Glutamatergic neuron (in vitro differentiated cells): ENCODE data around the gene TMIGD1. TPM values are rescaled to one million over a fixed set of nuclear protein-coding genes. Genes with fewer than 3 reads are reported as not detected.

Experiments
- DNase-seq: peaks from one replicate; pipeline ENCODE4 v3.0.0; 2022
- H3K27ac Mint-ChIP-seq: one replicate; pipeline ENCODE4 v1.8.0; 2020; ENCODE audit warnings: mild to moderate bottlenecking, mixed read lengths, inconsistent platforms; ENCODE audit not compliant: unreplicated experiment
- H3K27me3 Mint-ChIP-seq: one replicate; pipeline ENCODE4 v1.8.0; 2020; ENCODE audit warnings: mild to moderate bottlenecking, moderate library complexity, mixed read lengths, inconsistent platforms; ENCODE audit not compliant: unreplicated experiment
- H3K36me3 Mint-ChIP-seq: one replicate; pipeline ENCODE4 v1.8.0; 2020; ENCODE audit warnings: mild to moderate bottlenecking, mixed read lengths, inconsistent platforms; ENCODE audit not compliant: unreplicated experiment
- H3K4me1 Mint-ChIP-seq: one replicate; pipeline ENCODE4 v1.8.0; 2020; ENCODE audit warnings: mild to moderate bottlenecking, low read depth, mixed read lengths, inconsistent platforms; ENCODE audit not compliant: unreplicated experiment
- H3K4me3 Mint-ChIP-seq: one replicate; pipeline ENCODE4 v1.8.0; 2020; ENCODE audit warnings: mild to moderate bottlenecking, mixed read lengths, inconsistent platforms; ENCODE audit not compliant: unreplicated experiment
- H3K9me3 Mint-ChIP-seq: one replicate; pipeline ENCODE4 v1.8.0; 2020; ENCODE audit warnings: mild to moderate bottlenecking, moderate library complexity, mixed read lengths, inconsistent platforms; ENCODE audit not compliant: unreplicated experiment
- CTCF ChIP-seq: fragments of 200-600 bp; sonication (generic); IDR thresholded peaks from one replicate; pipeline ENCODE4 v1.5.0; 2021; ENCODE audit not compliant: partially characterized antibody, unreplicated experiment
- total RNA-seq: library from RNA; stranded (reverse); fragmentation: NEBNext Ultra II Directional; extraction: Animal tissue kit (Norgen Biotek cat#: 25700); gene quantifications from one replicate; pipeline ENCODE4 v1.2.1, GENCODE V29; 2021; ENCODE audit not compliant: unreplicated experiment

The TMIGD1 gene
- total RNA-seq, 1 donor from 2014 or later = not detected

- Mint-ChIP-seq H3K27me3 (no peaks in the 10 kb centered on the region), H3K9me3 (peaks cover 2% of the 10 kb centered on the region), H3K4me1 (no peaks in the 10 kb centered on the region), H3K27ac (no peak overlapping the region), H3K36me3 (no peaks in the 10 kb centered on the region), H3K4me3 (no peak overlapping the region)
- no peak for DNase-seq
- no peak for TF ChIP-seq CTCF
These were observed 7.0 kb upstream of the TMIGD1 start for GRCh38 chr17:30340801-30341356.

GRCh38 chr17:30339086-30339485, 5.2 kb upstream of the TMIGD1 start:
- no peak for DNase-seq
- Mint-ChIP-seq H3K27ac (no peak overlapping the region), H3K27me3 (no peaks in the 10 kb centered on the region), H3K36me3 (no peaks in the 10 kb centered on the region), H3K9me3 (peaks cover 2% of the 10 kb centered on the region), H3K4me1 (no peaks in the 10 kb centered on the region), H3K4me3 (no peak overlapping the region)
- TF ChIP-seq CTCF = no peak

- no peaks in the 10 kb centered on the region for H3K4me1 Mint-ChIP-seq
- TF ChIP-seq CTCF = no peak
- DNase-seq = no peak
- H3K4me3 Mint-ChIP-seq = no peak overlapping the region
- H3K27me3 Mint-ChIP-seq = no peaks in the 10 kb centered on the region
- no peak overlapping the region for H3K27ac Mint-ChIP-seq
- H3K9me3 Mint-ChIP-seq = peaks cover 2% of the 10 kb centered on the region
- no peaks in the 10 kb centered on the region for H3K36me3 Mint-ChIP-seq
These were observed 3.6 kb upstream of the TMIGD1 start for GRCh38 chr17:30337393-30337999.

- no peaks in the 10 kb centered on the region for H3K27me3 Mint-ChIP-seq
- peak; percentile 76 for TF ChIP-seq CTCF
- H3K9me3 Mint-ChIP-seq = peaks cover 2% of the 10 kb centered on the region
- H3K4me3 Mint-ChIP-seq = no peak overlapping the region
- no peaks in the 10 kb centered on the region for H3K4me1 Mint-ChIP-seq
- H3K27ac Mint-ChIP-seq = no peak overlapping the region
- H3K36me3 Mint-ChIP-seq = no peaks in the 10 kb centered on the region
- peak; percentile 25 for DNase-seq
These were observed 2.7 kb upstream of the TMIGD1 start for GRCh38 chr17:30336369-30337171.

GRCh38 chr17:30334421-30334820, 564 bp upstream of the TMIGD1 start:
- H3K27ac Mint-ChIP-seq = no peak overlapping the region
- H3K36me3 Mint-ChIP-seq = no peaks in the 10 kb centered on the region
- H3K27me3 Mint-ChIP-seq = no peaks in the 10 kb centered on the region
- H3K4me3 Mint-ChIP-seq = no peak overlapping the region
- DNase-seq = no peak
- no peaks in the 10 kb centered on the region for H3K4me1 Mint-ChIP-seq
- H3K9me3 Mint-ChIP-seq = peaks cover 2% of the 10 kb centered on the region
- no peak for TF ChIP-seq CTCF
